H1 (cell line): ENCODE data around the gene JAG2. TPM values are rescaled to one million over a fixed set of nuclear protein-coding genes. Genes with fewer than 3 reads are reported as not detected.

Experiments used
- CTCF ChIA-PET: fragments of 300-600 bp; sonication (Branson Sonifier 250); formaldehyde crosslinking; loops from one replicate; lab custom pipeline; 2021; ENCODE audit not compliant: partially characterized antibody; lab: Charles Lee
- POLR2A ChIA-PET: fragments of 300-600 bp; sonication (Branson Sonifier 250); formaldehyde crosslinking; loops from one replicate; lab custom pipeline; 2021; ENCODE audit warnings: inconsistent platforms; ENCODE audit not compliant: partially characterized antibody; lab: Charles Lee
- DNase-seq, 2 experiments: peaks; one replicate each; pipeline versions ENCODE4 v3.0.0 to v3.0.0-alpha.2; 2010 to 2022; ENCODE audit warnings: low spot score in 2 of 2, low read depth in 1 of 2, mixed read lengths in 1 of 2
- FAIRE-seq: peaks from 2 replicates; lab custom pipeline; 2011; peaks lifted over from hg19 to GRCh38; lab: Jason Lieb, UNC
- H2AFZ ChIP-seq: 2 replicates; pipeline ENCODE4 v1.8.1; 2012; ENCODE audit warnings: low read length, inconsistent platforms
- H2AK5ac ChIP-seq: 2 replicates; pipeline ENCODE4 v1.6.1; 2013; ENCODE audit warnings: low read depth, low read length
- H2BK120ac ChIP-seq: replicated peaks from 2 replicates; pipeline ENCODE3; 2013; ENCODE audit warnings: low read depth, low read length, inconsistent platforms
- H2BK12ac ChIP-seq: 2 replicates; pipeline ENCODE4 v1.6.1; 2013; ENCODE audit warnings: low read depth, low read length
- H2BK15ac ChIP-seq: 2 replicates; pipeline ENCODE4 v1.6.1; 2013; ENCODE audit warnings: low read length
- H2BK20ac ChIP-seq: 2 replicates; pipeline ENCODE4 v1.6.1; 2013; ENCODE audit warnings: low read length
- H2BK5ac ChIP-seq: 2 replicates; pipeline ENCODE4 v1.6.1; 2013; ENCODE audit warnings: low read depth, low read length
- H3K14ac ChIP-seq: 2 replicates; pipeline ENCODE4 v1.6.1; 2013; ENCODE audit warnings: inconsistent platforms; ENCODE audit not compliant: insufficient read length
- H3K18ac ChIP-seq: 2 replicates; pipeline ENCODE4 v1.6.1; 2013; ENCODE audit warnings: low read length; ENCODE audit errors: extremely low read depth
- H3K23ac ChIP-seq: 2 replicates; pipeline ENCODE4 v1.6.1; 2013; ENCODE audit warnings: inconsistent platforms; ENCODE audit not compliant: insufficient read length
- H3K23me2 ChIP-seq: 2 replicates; pipeline ENCODE4 v1.6.1; 2013; ENCODE audit warnings: low read depth, low read length
- H3K27ac ChIP-seq: 2 replicates; pipeline ENCODE4 v1.6.1; 2011; ENCODE audit warnings: low read depth, low read length, inconsistent platforms
- H3K27me3 ChIP-seq, 4 experiments: replicated peaks in 1 of 4; 1 replicate in 1 of 4; 2 replicates in 3 of 4; pipeline versions ENCODE4 v1.6.1 to v1.8.1; 2011 to 2013; ENCODE audit warnings: low read length in 3 of 4, mild to moderate bottlenecking in 3 of 4, inconsistent platforms in 2 of 4, mixed read lengths in 2 of 4, moderate library complexity in 1 of 4; ENCODE audit not compliant: control insufficient read depth in 3 of 4, insufficient read depth in 3 of 4; ENCODE audit errors: extremely low read depth in 1 of 4
- H3K36me3 ChIP-seq, 4 experiments: 2 replicates each; pipeline versions ENCODE4 v1.6.1 to v1.8.1; 2011 to 2013; ENCODE audit warnings: mild to moderate bottlenecking in 4 of 4, low read length in 3 of 4, moderate library complexity in 2 of 4, control low read depth in 1 of 4, inconsistent platforms in 1 of 4; ENCODE audit not compliant: insufficient read depth in 4 of 4, control insufficient read depth in 2 of 4
- H3K4ac ChIP-seq: replicated peaks from 2 replicates; pipeline ENCODE3; 2013; ENCODE audit warnings: low read length, low read depth, mixed read lengths, inconsistent platforms; ENCODE audit not compliant: insufficient read length
- H3K4me1 ChIP-seq, 4 experiments: replicated peaks in 1 of 4; 1 replicate in 1 of 4; 2 replicates in 3 of 4; pipeline versions ENCODE4 v1.6.1 to v1.8.1; 2011 to 2013; ENCODE audit warnings: low read length in 3 of 4, inconsistent platforms in 2 of 4, mixed read lengths in 1 of 4; ENCODE audit not compliant: insufficient read depth in 4 of 4, control insufficient read depth in 3 of 4
- H3K4me2 ChIP-seq, 2 experiments: 2 replicates each; pipeline versions ENCODE4 v1.6.1 to v1.8.1; 2011 to 2013; ENCODE audit warnings: low read depth in 2 of 2, low read length in 2 of 2, control low read depth in 1 of 2, inconsistent platforms in 1 of 2, mild to moderate bottlenecking in 1 of 2; ENCODE audit not compliant: insufficient read depth in 1 of 2
- H3K4me3 ChIP-seq, 4 experiments: fragments of 200-600, 300-600 bp in 1 of 4; sonication (generic), shearing (Covaris generic), sonication (Bioruptor Twin) in 1 of 4; 2 replicates each; pipeline versions ENCODE4 v1.5.1 to v1.8.1; 2011 to 2016; ENCODE audit warnings: low read length in 4 of 4, low read depth in 3 of 4, control low read depth in 2 of 4, inconsistent platforms in 2 of 4, mild to moderate bottlenecking in 2 of 4, mixed read lengths in 1 of 4, moderate library complexity in 1 of 4; ENCODE audit not compliant: insufficient read depth in 2 of 4; ENCODE audit errors: extremely low read depth in 1 of 4
- H3K56ac ChIP-seq: replicated peaks from 2 replicates; pipeline ENCODE3; 2013; ENCODE audit warnings: low read depth, mild to moderate bottlenecking, mixed read lengths, low read length, inconsistent platforms; ENCODE audit not compliant: insufficient read length
- H3K79me1 ChIP-seq: 2 replicates; pipeline ENCODE4 v1.6.1; 2013; ENCODE audit warnings: low read depth, low read length, control low read depth
- H3K79me2 ChIP-seq, 2 experiments: 2 replicates each; pipeline versions ENCODE4 v1.6.1 to v1.8.1; 2012 to 2013; ENCODE audit warnings: low read length in 2 of 2, mild to moderate bottlenecking in 2 of 2, inconsistent platforms in 1 of 2; ENCODE audit not compliant: insufficient read depth in 2 of 2, control insufficient read depth in 1 of 2
- H3K9ac ChIP-seq, 4 experiments: replicated peaks in 1 of 4; 1 replicate in 1 of 4; 2 replicates in 3 of 4; pipeline versions ENCODE4 v1.6.1 to v1.8.1; 2011 to 2013; ENCODE audit warnings: low read depth in 3 of 4, low read length in 3 of 4, control low read depth in 2 of 4, mild to moderate bottlenecking in 2 of 4, moderate library complexity in 2 of 4, inconsistent platforms in 1 of 4; ENCODE audit errors: extremely low read depth in 1 of 4
- H3K9me3 ChIP-seq, 2 experiments: 2 replicates each; pipeline versions ENCODE4 v1.6.1 to v1.8.1; 2012 to 2013; ENCODE audit warnings: mild to moderate bottlenecking in 2 of 2, moderate library complexity in 2 of 2, control low read depth in 1 of 2, inconsistent platforms in 1 of 2, low read depth in 1 of 2, low read length in 1 of 2, mixed read lengths in 1 of 2; ENCODE audit not compliant: insufficient read depth in 2 of 2
- H4K20me1 ChIP-seq, 2 experiments: replicated peaks in 1 of 2; 2 replicates each; pipeline versions ENCODE3 to v1.8.1; 2011 to 2013; ENCODE audit warnings: inconsistent platforms in 2 of 2, low read length in 2 of 2, mild to moderate bottlenecking in 1 of 2; ENCODE audit not compliant: insufficient read depth in 2 of 2, control insufficient read depth in 1 of 2
- H4K5ac ChIP-seq: 2 replicates; pipeline ENCODE4 v1.6.1; 2013; ENCODE audit warnings: low read length, low read depth, mixed read lengths, inconsistent platforms; ENCODE audit not compliant: insufficient read length
- H4K8ac ChIP-seq: 2 replicates; pipeline ENCODE4 v1.8.0; 2013; ENCODE audit warnings: mild to moderate bottlenecking, moderate library complexity, low read length, inconsistent platforms; ENCODE audit not compliant: insufficient read depth; ENCODE audit errors: extremely low read depth
- H4K91ac ChIP-seq: replicated peaks from 2 replicates; pipeline ENCODE3; 2013; ENCODE audit warnings: low read length, mixed read lengths, inconsistent platforms; ENCODE audit not compliant: insufficient read length
- BCL11A ChIP-seq, 2 experiments: IDR thresholded peaks; one replicate each; pipeline ENCODE4 v1.6.1; 2011; ENCODE audit warnings: low read depth in 2 of 2, low read length in 2 of 2, mild to moderate bottlenecking in 2 of 2
- CBX8 ChIP-seq: fragments of 300-800, 300-1000 bp; sonication (generic); IDR thresholded peaks from 2 replicates; pipeline ENCODE4 v1.7.1; 2016; ENCODE audit warnings: low read depth, low read length, borderline replicate concordance
- EZH2 ChIP-seq: fragments of 200-600 bp; sonication (generic); IDR thresholded peaks from 2 replicates; pipeline ENCODE4 v1.7.1; 2012; ENCODE audit warnings: low read depth, mild to moderate bottlenecking, moderate library complexity, low read length, inconsistent platforms; ENCODE audit not compliant: severe bottlenecking
- FOSL1 ChIP-seq: IDR thresholded peaks from 2 replicates; pipeline ENCODE4 v1.6.1; 2011; ENCODE audit warnings: mild to moderate bottlenecking, low read depth, low read length, moderate library complexity; ENCODE audit not compliant: insufficient read depth
- SIN3A ChIP-seq, 2 experiments: IDR thresholded peaks in 1 of 2; conservative IDR thresholded peaks in 1 of 2; 2 replicates each; pipeline ENCODE4 v1.6.1; 2011 to 2012; ENCODE audit warnings: low read length in 2 of 2, improper control_type of control experiment in 1 of 2, low read depth in 1 of 2, mild to moderate bottlenecking in 1 of 2
- TBP ChIP-seq: IDR thresholded peaks from 2 replicates; pipeline ENCODE4 v1.6.1; 2011; ENCODE audit warnings: low read depth, low read length, improper control_type of control experiment
- YY1 ChIP-seq: IDR thresholded peaks from 2 replicates; pipeline ENCODE4 v1.6.1; 2011; ENCODE audit warnings: low read depth, mild to moderate bottlenecking, low read length
- WGBS, 2 experiments: shearing (Covaris generic) in 1 of 2; methylation state at CpG; one replicate each; pipeline versions ENCODE4 v1.1.6 to v1.1.7; 2013 to 2015; ENCODE audit warnings: low lambda C conversion rate in 2 of 2, mixed read lengths in 2 of 2, inconsistent platforms in 1 of 2, low coverage in 1 of 2, missing lambda C conversion rate in 1 of 2; ENCODE audit not compliant: insufficient replicate concordance in 2 of 2, insufficient coverage in 1 of 2, insufficient read length in 1 of 2; ENCODE audit errors: extremely low coverage in 1 of 2, missing lambda C conversion rate in 1 of 2; 5-methylcytosine and 5-hydroxymethylcytosine counted together
- polyA plus RNA-seq, 7 experiments: library from polyadenylated mRNA; depleted of rRNA in 3 of 7; stranded (reverse) in 5 of 7; unstranded in 2 of 7; fragments of >200 nt in 5 of 7; fragments of 200-250 nt in 2 of 7; gene quantifications; 1 replicate in 5 of 7; 2 replicates in 1 of 7; 4 replicates in 1 of 7; pipeline versions ENCODE4 v1.2.1 to v1.2.3, GENCODE V29; 2011 to 2013; ENCODE audit warnings: missing spikeins in 2 of 7, mixed read lengths in 2 of 7
- total RNA-seq: library from RNA; stranded (reverse); fragmentation: NEBNext Ultra II Directional; extraction: Animal tissue kit (Norgen Biotek cat#: 25700); gene quantifications from 2 replicates; pipeline ENCODE4 v1.2.1, GENCODE V29; 2021
- TF ChIP-seq, protein P1 (sequence below): IDR thresholded peaks from 2 replicates; pipeline ENCODE4 v1.6.1; 2012; ENCODE audit warnings: low read length, inconsistent platforms
- TF ChIP-seq, protein P2 (sequence below): IDR thresholded peaks from 2 replicates; pipeline ENCODE4 v1.6.1; 2012; ENCODE audit warnings: inconsistent platforms

JAG2 gene
- total and polyA plus RNA-seq, 2 of the 8 experiments (the other 6 are each of a cell fraction or from before 2014, with no cell fraction given): 2.8 to 6.2 TPM

DNA sequence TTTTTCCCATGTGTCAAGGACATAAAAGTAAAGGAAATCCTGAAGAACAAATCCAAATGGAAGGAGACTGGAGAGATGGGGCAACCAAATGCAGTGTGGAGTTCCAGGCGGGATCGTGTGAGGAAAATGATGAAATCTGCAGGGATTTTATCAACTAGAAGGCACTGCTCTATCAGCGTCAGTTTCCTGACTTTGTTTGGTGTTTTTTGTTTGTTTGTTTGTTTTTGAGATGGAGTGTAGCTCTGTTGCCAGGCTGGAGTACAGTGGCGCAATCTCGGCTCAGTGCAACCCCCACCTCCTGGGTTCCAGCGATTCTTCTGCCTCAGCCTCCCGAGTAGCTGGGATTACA is 60.1 kb downstream of the JAG2 start:
- Histone ChIP-seq H3K18ac (no peak overlapping the region), H2BK5ac (no peak overlapping the region), H3K36me3 (no peaks in the 10 kb centered on the region), H2BK12ac (no peak overlapping the region), H3K27ac (no peak overlapping the region), H3K9me3 (peaks cover 0 to 6% of the 10 kb centered on the region in 2 experiments; a peak in 2 of 4 replicates), H3K4ac (no peak overlapping the region), H3K14ac (no peak overlapping the region), H3K23me2 (no peaks in the 10 kb centered on the region), H3K23ac (no peak overlapping the region), H3K79me2 (no peaks in the 10 kb centered on the region), H3K9ac (no peak overlapping the region), H3K27me3 (no peaks in the 10 kb centered on the region), H3K4me2 (no peak overlapping the region), H4K5ac (no peak overlapping the region), H4K20me1 (no peaks in the 10 kb centered on the region), H2BK20ac (no peak overlapping the region), H3K4me3 (no peak overlapping the region), H2BK15ac (no peak overlapping the region), H2AFZ (no peak overlapping the region), H4K8ac (no peak overlapping the region), H4K91ac (no peak overlapping the region), H2BK120ac (no peak overlapping the region), H3K56ac (no peak overlapping the region), H3K4me1 (no peaks in the 10 kb centered on the region), H2AK5ac (no peak overlapping the region), H3K79me1 (no peaks in the 10 kb centered on the region)
- ChIA-PET POLR2A (no interaction called here), CTCF (no interaction called here)
- WGBS, 2 experiments: 90% methylated on average over 7 of the region's 7 CpGs; no CpG with 5 or more reads in 1 of the 2 experiments
- DNase-seq (no peak), FAIRE-seq (no peak)
- no peak for TF ChIP-seq BCL11A (IDR thresholded peaks at IDR 0.05; ENCODE audit: low read depth in 2 of 2, low read length in 2 of 2)
- TF ChIP-seq CBX8: no peak
- no peak for TF ChIP-seq TBP
- TF ChIP-seq SIN3A (conservative IDR thresholded peaks at IDR 0.05 in 1 of 2, IDR thresholded peaks at IDR 0.05 in 1 of 2; ENCODE audit: low read depth in 1 of 2, low read length in 2 of 2): no peak
- TF ChIP-seq FOSL1: no peak
- TF ChIP-seq EZH2: no peak
- TF ChIP-seq, protein P1, sequence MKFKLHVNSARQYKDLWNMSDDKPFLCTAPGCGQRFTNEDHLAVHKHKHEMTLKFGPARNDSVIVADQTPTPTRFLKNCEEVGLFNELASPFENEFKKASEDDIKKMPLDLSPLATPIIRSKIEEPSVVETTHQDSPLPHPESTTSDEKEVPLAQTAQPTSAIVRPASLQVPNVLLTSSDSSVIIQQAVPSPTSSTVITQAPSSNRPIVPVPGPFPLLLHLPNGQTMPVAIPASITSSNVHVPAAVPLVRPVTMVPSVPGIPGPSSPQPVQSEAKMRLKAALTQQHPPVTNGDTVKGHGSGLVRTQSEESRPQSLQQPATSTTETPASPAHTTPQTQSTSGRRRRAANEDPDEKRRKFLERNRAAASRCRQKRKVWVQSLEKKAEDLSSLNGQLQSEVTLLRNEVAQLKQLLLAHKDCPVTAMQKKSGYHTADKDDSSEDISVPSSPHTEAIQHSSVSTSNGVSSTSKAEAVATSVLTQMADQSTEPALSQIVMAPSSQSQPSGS: no peak
- TF ChIP-seq, protein P2, sequence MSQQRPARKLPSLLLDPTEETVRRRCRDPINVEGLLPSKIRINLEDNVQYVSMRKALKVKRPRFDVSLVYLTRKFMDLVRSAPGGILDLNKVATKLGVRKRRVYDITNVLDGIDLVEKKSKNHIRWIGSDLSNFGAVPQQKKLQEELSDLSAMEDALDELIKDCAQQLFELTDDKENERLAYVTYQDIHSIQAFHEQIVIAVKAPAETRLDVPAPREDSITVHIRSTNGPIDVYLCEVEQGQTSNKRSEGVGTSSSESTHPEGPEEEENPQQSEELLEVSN: no peak
- TF ChIP-seq YY1: no peak
